Ovary (tissue), 3 donors: Measurements from ENCODE around the gene SEC11A.

Experiments used
- POLR2A ChIP-seq: fragments of 450-650 bp; IDR thresholded peaks from one replicate; pipeline ENCODE4 v1.6.1; 2017; ENCODE audit warnings: antibody characterized with exemption, mild to moderate bottlenecking, moderate library complexity
- TF ChIP-seq, protein P1 (sequence below), 3 donors: fragments of 450-650 bp in 2 of 3; fragments of 200-600 bp in 1 of 3; IDR thresholded peaks; one replicate each; pipeline versions ENCODE4 v1.5.1 to v1.8.0; 2016 to 2022; ENCODE audit warnings: antibody characterized with exemption in 3 of 3, mild to moderate bottlenecking in 1 of 3
- donor health status: DM: no; HTN: no; CAD: no.

DNA sequence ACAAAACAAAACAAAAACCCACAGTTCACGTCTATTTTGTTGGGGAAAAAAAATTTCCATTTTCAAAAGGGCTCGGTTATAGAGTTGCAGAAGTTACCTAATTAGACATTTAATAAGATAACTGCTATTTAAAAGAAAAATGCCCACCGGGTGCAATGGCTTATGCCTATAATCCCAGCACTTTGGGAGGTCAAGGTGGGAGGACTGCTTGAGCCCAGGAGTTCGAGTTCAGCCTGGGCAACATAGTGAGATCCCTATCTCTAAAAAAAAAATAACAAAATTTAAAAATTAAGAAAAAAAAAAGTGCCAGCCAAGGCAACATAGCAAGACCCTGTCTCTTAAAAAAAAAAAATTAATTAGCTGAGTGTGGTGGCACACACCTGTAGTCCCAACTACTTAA lies 19.2 kb downstream of the SEC11A start:
- TF ChIP-seq, protein P1, sequence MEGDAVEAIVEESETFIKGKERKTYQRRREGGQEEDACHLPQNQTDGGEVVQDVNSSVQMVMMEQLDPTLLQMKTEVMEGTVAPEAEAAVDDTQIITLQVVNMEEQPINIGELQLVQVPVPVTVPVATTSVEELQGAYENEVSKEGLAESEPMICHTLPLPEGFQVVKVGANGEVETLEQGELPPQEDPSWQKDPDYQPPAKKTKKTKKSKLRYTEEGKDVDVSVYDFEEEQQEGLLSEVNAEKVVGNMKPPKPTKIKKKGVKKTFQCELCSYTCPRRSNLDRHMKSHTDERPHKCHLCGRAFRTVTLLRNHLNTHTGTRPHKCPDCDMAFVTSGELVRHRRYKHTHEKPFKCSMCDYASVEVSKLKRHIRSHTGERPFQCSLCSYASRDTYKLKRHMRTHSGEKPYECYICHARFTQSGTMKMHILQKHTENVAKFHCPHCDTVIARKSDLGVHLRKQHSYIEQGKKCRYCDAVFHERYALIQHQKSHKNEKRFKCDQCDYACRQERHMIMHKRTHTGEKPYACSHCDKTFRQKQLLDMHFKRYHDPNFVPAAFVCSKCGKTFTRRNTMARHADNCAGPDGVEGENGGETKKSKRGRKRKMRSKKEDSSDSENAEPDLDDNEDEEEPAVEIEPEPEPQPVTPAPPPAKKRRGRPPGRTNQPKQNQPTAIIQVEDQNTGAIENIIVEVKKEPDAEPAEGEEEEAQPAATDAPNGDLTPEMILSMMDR (IDR thresholded peaks at IDR 0.05) = no peak
- no peak for TF ChIP-seq POLR2A
